IMR-90 (cell line): ENCODE data around the gene TNK2.

Experiments
- CTCF ChIP-seq: conservative IDR thresholded peaks from 2 replicates; pipeline ENCODE4 v1.5.1; 2012; ENCODE audit warnings: mild to moderate bottlenecking, low read depth, low read length, improper control_type of control experiment
- MAFK ChIP-seq: IDR thresholded peaks from 2 replicates; pipeline ENCODE4 v1.6.1; 2012; ENCODE audit warnings: low read depth, low read length, improper control_type of control experiment
- POLR2A ChIP-seq: IDR thresholded peaks from 2 replicates; pipeline ENCODE4 v1.6.1; 2012; ENCODE audit warnings: mild to moderate bottlenecking, low read depth, low read length

DNA sequence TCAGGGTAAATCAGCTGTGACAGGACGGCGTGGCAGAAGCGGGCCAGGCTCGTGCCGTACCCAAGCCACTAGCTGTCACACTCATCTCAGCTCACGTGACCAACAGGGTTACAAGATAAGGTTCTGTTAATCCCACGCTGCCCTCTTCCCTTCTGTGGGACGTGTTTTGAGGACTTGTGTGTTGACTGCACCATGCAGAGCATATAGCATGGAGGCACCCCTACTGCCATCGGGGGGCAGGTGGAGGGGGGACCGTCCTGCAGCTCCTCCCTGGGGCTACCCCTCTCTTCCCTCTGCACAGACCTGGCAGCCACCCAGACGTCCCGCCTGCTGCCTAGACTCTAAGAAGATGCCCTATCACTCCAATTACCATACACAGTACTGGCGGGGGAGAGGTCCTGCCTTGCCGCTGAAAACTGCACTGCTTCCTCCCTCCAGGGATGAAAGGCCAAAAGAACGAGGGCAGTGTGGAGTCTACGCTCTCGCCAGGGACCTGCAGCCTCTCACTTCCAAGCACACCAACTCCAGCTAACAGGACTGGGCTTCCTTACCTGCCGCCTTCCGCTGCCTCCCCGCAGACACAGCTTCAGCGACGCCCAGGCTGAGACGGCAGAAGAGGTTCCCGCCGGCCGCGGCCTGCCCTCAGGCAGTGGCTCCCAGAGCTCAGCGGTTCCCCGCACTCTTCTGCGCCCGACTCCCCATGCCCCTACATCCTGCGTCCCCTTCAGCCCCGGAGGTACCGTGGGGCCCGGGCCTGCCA lies at the start of gene TNK2:
- TF ChIP-seq CTCF (no peak), MAFK (no peak), POLR2A (no peak)
